HepG2 (cell line): ENCODE results near the gene SPOP.

ENCODE experiments used
- CBX5 ChIP-seq: sonication (generic); formaldehyde crosslinking; IDR thresholded peaks from 2 replicates; pipeline ENCODE4 v1.4.0; 2020; ENCODE audit warnings: missing genetic modification reagents, borderline replicate concordance
- EZH2 ChIP-seq: conservative IDR thresholded peaks from 2 replicates; pipeline ENCODE4 v1.6.1; 2012; ENCODE audit warnings: mild to moderate bottlenecking, low read depth, low read length, moderate library complexity
- FOXJ3 ChIP-seq: sonication (generic); formaldehyde crosslinking; IDR thresholded peaks from 2 replicates; pipeline ENCODE4 v1.4.0; 2020; ENCODE audit warnings: missing genetic modification reagents, mild to moderate bottlenecking, borderline replicate concordance
- POLR2A ChIP-seq, 2 experiments: IDR thresholded peaks; 2 replicates each; pipeline ENCODE4 v1.6.1; 2011; ENCODE audit warnings: low read depth in 2 of 2, low read length in 2 of 2, mild to moderate bottlenecking in 1 of 2, moderate library complexity in 1 of 2; ENCODE audit not compliant: insufficient read depth in 1 of 2
- RXRB ChIP-seq: IDR thresholded peaks from 2 replicates; pipeline ENCODE4 v1.6.1; 2016; ENCODE audit warnings: borderline replicate concordance, missing genetic modification reagents, missing compliant biosample characterization
- ZNF431 ChIP-seq: sonication (generic); formaldehyde crosslinking; IDR thresholded peaks from 2 replicates; pipeline ENCODE4 v1.9.0; 2022; ENCODE audit warnings: missing genetic modification reagents, low read depth, mild to moderate bottlenecking, borderline replicate concordance
- ZNF747 ChIP-seq: sonication (generic); formaldehyde crosslinking; IDR thresholded peaks from 2 replicates; pipeline ENCODE4 v1.8.1; 2023; ENCODE audit warnings: missing genetic modification reagents, mild to moderate bottlenecking, borderline replicate concordance
- TF ChIP-seq, protein P1 (sequence below): sonication (generic); formaldehyde crosslinking; IDR thresholded peaks from 2 replicates; pipeline ENCODE4 v1.5.0; 2020; ENCODE audit warnings: mild to moderate bottlenecking, missing genetic modification reagents, moderate library complexity
- TF ChIP-seq, protein P2 (sequence below): sonication (generic); formaldehyde crosslinking; IDR thresholded peaks from 2 replicates; pipeline ENCODE4 v1.4.0; 2020; ENCODE audit warnings: missing genetic modification reagents
- TF ChIP-seq, protein P3 (sequence below): sonication (generic); formaldehyde crosslinking; IDR thresholded peaks from 2 replicates; pipeline ENCODE4 v1.4.0; 2020; ENCODE audit warnings: mild to moderate bottlenecking, missing genetic modification reagents

DNA sequence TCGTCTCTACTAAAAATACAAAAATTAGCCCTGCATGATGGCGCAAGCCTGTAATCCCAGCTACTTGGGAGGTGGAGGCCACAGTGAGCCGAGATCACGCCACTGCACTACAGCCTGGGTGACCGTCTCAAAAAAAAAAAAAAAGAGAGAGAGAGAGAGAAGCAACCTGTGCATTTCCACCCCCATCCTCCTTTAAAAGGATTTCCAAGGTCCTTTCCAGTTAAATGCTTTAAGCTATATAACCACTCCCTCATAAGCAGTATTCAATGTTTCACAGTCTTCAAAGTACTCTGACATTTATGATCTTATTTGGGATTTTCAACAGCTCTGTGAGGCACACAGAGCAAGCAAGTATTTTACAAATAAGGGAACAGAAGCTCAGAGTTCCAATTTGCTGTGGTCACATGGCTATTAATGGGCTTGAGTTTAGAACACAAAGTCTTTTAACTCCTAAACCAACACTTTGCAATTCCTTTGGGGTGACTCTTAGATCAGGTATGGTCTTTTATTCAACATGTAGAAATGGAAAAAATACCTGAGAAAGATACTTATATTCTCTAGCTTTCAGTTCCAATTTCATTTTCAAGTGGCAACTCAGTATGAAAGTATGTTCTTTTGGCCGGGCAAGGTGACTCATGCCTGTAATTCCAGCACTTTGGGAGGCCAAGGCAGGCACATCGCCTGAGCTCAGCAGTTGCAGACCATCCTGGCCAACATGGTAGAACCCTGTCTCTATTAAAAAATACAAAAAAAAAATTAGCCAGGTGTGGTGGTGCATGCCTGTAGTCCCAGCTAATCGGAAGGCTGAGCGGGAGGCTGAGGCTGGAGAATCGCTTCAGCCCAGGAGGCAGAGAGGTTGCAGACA lies 31.3 kb downstream of the SPOP start:
- TF ChIP-seq, protein P1, sequence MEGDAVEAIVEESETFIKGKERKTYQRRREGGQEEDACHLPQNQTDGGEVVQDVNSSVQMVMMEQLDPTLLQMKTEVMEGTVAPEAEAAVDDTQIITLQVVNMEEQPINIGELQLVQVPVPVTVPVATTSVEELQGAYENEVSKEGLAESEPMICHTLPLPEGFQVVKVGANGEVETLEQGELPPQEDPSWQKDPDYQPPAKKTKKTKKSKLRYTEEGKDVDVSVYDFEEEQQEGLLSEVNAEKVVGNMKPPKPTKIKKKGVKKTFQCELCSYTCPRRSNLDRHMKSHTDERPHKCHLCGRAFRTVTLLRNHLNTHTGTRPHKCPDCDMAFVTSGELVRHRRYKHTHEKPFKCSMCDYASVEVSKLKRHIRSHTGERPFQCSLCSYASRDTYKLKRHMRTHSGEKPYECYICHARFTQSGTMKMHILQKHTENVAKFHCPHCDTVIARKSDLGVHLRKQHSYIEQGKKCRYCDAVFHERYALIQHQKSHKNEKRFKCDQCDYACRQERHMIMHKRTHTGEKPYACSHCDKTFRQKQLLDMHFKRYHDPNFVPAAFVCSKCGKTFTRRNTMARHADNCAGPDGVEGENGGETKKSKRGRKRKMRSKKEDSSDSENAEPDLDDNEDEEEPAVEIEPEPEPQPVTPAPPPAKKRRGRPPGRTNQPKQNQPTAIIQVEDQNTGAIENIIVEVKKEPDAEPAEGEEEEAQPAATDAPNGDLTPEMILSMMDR (CRISPR knock-in tag), result no peak
- TF ChIP-seq, protein P2, sequence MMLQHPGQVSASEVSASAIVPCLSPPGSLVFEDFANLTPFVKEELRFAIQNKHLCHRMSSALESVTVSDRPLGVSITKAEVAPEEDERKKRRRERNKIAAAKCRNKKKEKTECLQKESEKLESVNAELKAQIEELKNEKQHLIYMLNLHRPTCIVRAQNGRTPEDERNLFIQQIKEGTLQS (CRISPR knock-in tag), result no peak
- TF ChIP-seq CBX5, result no peak
- no peak for TF ChIP-seq POLR2A (IDR thresholded peaks at IDR 0.05; ENCODE audit: insufficient read depth in 1 of 2, low read depth in 2 of 2, low read length in 2 of 2)
- no peak for TF ChIP-seq FOXJ3 (CRISPR knock-in tag)
- no peak for TF ChIP-seq ZNF431
- TF ChIP-seq, protein P3, sequence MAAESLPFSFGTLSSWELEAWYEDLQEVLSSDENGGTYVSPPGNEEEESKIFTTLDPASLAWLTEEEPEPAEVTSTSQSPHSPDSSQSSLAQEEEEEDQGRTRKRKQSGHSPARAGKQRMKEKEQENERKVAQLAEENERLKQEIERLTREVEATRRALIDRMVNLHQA, result no peak
- TF ChIP-seq RXRB (CRISPR knock-in tag), result no peak
- no peak for TF ChIP-seq ZNF747
- no peak for TF ChIP-seq EZH2
